Transverse colon (tissue), 3 donors: ENCODE measurements around the gene RIMS1.

Experiments
- EP300 ChIP-seq: sonication (generic); formaldehyde crosslinking; IDR thresholded peaks from one replicate; pipeline ENCODE4 v1.6.1; 2017; ENCODE audit warnings: antibody characterized with exemption, low read depth
- TF ChIP-seq, protein P1 (sequence below), 5 experiments: fragments of 200-600 bp in 3 of 5; fragments of 450-650 bp in 2 of 5; sonication (generic) in 3 of 5; IDR thresholded peaks; 1 replicate in 2 of 5; 2 replicates in 3 of 5; pipeline ENCODE4 v1.5.1; 2016 to 2017; ENCODE audit warnings: antibody characterized with exemption in 5 of 5, inconsistent platforms in 3 of 5, mild to moderate bottlenecking in 2 of 5, moderate library complexity in 1 of 5

DNA sequence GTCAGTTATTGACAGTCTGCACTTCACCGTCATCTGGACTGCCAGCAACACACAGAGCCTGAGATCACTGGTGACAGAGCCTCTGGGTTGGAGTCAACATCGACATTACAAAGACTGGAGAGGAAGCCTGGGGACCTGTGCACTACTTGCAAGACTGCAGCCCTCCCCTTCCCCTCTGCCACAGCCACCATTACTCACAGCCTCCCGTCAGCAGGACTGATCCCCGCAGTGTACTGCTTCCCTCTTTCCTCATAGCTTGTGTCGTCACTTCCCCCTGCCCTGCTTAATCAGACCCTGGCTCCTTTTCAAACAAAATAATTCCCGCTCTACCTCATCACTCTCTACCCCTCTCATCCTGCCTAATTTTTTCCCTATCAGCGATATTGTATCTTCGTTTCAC is 500.0 kb downstream of the RIMS1 start:
- TF ChIP-seq, protein P1, sequence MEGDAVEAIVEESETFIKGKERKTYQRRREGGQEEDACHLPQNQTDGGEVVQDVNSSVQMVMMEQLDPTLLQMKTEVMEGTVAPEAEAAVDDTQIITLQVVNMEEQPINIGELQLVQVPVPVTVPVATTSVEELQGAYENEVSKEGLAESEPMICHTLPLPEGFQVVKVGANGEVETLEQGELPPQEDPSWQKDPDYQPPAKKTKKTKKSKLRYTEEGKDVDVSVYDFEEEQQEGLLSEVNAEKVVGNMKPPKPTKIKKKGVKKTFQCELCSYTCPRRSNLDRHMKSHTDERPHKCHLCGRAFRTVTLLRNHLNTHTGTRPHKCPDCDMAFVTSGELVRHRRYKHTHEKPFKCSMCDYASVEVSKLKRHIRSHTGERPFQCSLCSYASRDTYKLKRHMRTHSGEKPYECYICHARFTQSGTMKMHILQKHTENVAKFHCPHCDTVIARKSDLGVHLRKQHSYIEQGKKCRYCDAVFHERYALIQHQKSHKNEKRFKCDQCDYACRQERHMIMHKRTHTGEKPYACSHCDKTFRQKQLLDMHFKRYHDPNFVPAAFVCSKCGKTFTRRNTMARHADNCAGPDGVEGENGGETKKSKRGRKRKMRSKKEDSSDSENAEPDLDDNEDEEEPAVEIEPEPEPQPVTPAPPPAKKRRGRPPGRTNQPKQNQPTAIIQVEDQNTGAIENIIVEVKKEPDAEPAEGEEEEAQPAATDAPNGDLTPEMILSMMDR (IDR thresholded peaks at IDR 0.05), result no peak
- TF ChIP-seq EP300, result no peak
